ENCODE results near the gene TMEM266.

The TMEM266 gene

GRCh38 chr15:76153241-76154197 lies 93.7 kb downstream of the TMEM266 start:
- no peak for DNase-seq (ENCODE audit: insufficient read length, low spot score)
- no peak for TF ChIP-seq CTCF (IDR thresholded peaks at IDR 0.05; ENCODE audit: insufficient read depth, missing control alignments)
- no peak for FAIRE-seq

- FAIRE-seq (no peak), DNase-seq (ENCODE audit: insufficient read length, low spot score) (no peak)
- no peak for TF ChIP-seq CTCF (IDR thresholded peaks at IDR 0.05; ENCODE audit: insufficient read depth, missing control alignments)
These were observed 95.9 kb downstream of the TMEM266 start for GRCh38 chr15:76155731-76156130.

- TF ChIP-seq CTCF (IDR thresholded peaks at IDR 0.05; ENCODE audit: insufficient read depth, missing control alignments): no peak
- FAIRE-seq (no peak), DNase-seq (ENCODE audit: insufficient read length, low spot score) (no peak)
These were observed 98.4 kb downstream of the TMEM266 start for GRCh38 chr15:76158226-76158625.

GRCh38 chr15:76158815-76159214 lies 99.0 kb downstream of the TMEM266 start:
- FAIRE-seq (no peak), DNase-seq (ENCODE audit: insufficient read length, low spot score) (no peak)
- no peak for TF ChIP-seq CTCF (IDR thresholded peaks at IDR 0.05; ENCODE audit: insufficient read depth, missing control alignments)

- no peak for FAIRE-seq
- DNase-seq (ENCODE audit: insufficient read length, low spot score): no peak
These were observed 99.5 kb downstream of the TMEM266 start for GRCh38 chr15:76159282-76159681.

GRCh38 chr15:76160426-76161152 lies 100.8 kb downstream of the TMEM266 start:
- no peak for TF ChIP-seq CTCF (IDR thresholded peaks at IDR 0.05; ENCODE audit: insufficient read depth, missing control alignments)
- DNase-seq (ENCODE audit: insufficient read length, low spot score): no peak
- FAIRE-seq: no peak

More at GRCh38 chr15:76159282-76159681, 99.5 kb downstream of the TMEM266 start:
- no peak for TF ChIP-seq CTCF (IDR thresholded peaks at IDR 0.05; ENCODE audit: insufficient read depth, missing control alignments)

All from D721Med (cell line).